Measurements from ENCODE around the gene MTHFSD.

- no peak for TF ChIP-seq CTCF (IDR thresholded peaks at IDR 0.05)
- no peak for TF ChIP-seq POLR2A (IDR thresholded peaks at IDR 0.05)
Observed at GRCh38 chr16:86533076-86533475, 22.0 kb downstream of the MTHFSD start.
